Measurements from ENCODE around the gene ACER3. TPM values are rescaled to one million over a fixed set of nuclear protein-coding genes. Genes with fewer than 3 reads are reported as not detected.
"Not testable (repeated sequence)": the region's sequence is repeated elsewhere in the genome, so short reads cannot be mapped to it uniquely, and the experiment has no call there.

Gene ACER3
- total RNA-seq, 2 donors from 2014 or later: 7.6 to 10.2 TPM

GRCh38 chr11:77038029-77038824, 177.5 kb downstream of the ACER3 start:
- peak overlapping the region; percentile 94 for H3K4me3 Mint-ChIP-seq
- peaks cover 9% of the 10 kb centered on the region for H3K4me1 Mint-ChIP-seq
- H3K27me3 Mint-ChIP-seq: peaks cover 49% of the 10 kb centered on the region
- no peak overlapping the region for H3K27ac Mint-ChIP-seq
- H3K9me3 ChIP-seq (ENCODE audit: control insufficient read depth, low read length, poor library complexity, severe bottlenecking): no peaks in the 10 kb centered on the region
- ATAC-seq (no peak), DNase-seq (no peak)
- peaks cover 8% of the 10 kb centered on the region for H3K36me3 Mint-ChIP-seq (ENCODE audit: low read depth)

- Mint-ChIP-seq H3K36me3 (ENCODE audit: low read depth) (peaks cover 8% of the 10 kb centered on the region), H3K27me3 (peaks cover 49% of the 10 kb centered on the region), H3K4me1 (peaks cover 9% of the 10 kb centered on the region), H3K27ac (no peak overlapping the region), H3K4me3 (peak overlapping the region; percentile 94)
- no peaks in the 10 kb centered on the region for H3K9me3 ChIP-seq (ENCODE audit: control insufficient read depth, low read length, poor library complexity, severe bottlenecking)
- ATAC-seq (no peak), DNase-seq (no peak)
Measured at GRCh38 chr11:77038825-77039326, 178.2 kb downstream of the ACER3 start.

- Mint-ChIP-seq H3K27ac (no peak overlapping the region), H3K27me3 (peaks cover 47% of the 10 kb centered on the region), H3K36me3 (ENCODE audit: low read depth) (peaks cover 8% of the 10 kb centered on the region), H3K4me1 (peaks cover 9% of the 10 kb centered on the region), H3K4me3 (peak overlapping the region; percentile 94)
- H3K9me3 ChIP-seq (ENCODE audit: control insufficient read depth, low read length, poor library complexity, severe bottlenecking): no peaks in the 10 kb centered on the region
- no peak for DNase-seq
- peak; percentile 42 for ATAC-seq
Measured at GRCh38 chr11:77039491-77040400, 179.0 kb downstream of the ACER3 start.

DNA sequence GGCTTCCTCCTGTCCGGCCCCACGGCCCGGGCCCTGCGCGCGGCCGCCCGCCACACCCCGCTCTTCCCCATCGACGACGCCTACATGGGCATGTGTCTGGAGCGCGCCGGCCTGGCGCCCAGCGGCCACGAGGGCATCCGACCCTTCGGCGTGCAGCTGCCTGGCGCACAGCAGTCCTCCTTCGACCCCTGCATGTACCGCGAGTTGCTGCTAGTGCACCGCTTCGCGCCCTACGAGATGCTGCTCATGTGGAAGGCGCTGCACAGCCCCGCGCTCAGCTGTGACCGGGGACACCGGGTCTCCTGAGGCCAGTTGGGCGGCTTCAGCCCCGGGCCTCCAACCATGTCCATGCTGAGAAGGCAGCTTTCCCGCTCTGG, 179.7 kb downstream of the ACER3 start:
- peaks cover 42% of the 10 kb centered on the region for H3K27me3 Mint-ChIP-seq
- H3K9me3 ChIP-seq (ENCODE audit: control insufficient read depth, low read length, poor library complexity, severe bottlenecking): no peaks in the 10 kb centered on the region
- peaks cover 10% of the 10 kb centered on the region for H3K4me1 Mint-ChIP-seq
- DNase-seq (no peak), ATAC-seq (no peak)
- no peak overlapping the region for H3K4me3 Mint-ChIP-seq
- H3K36me3 Mint-ChIP-seq (ENCODE audit: low read depth): peaks cover 8% of the 10 kb centered on the region
- no peak overlapping the region for H3K27ac Mint-ChIP-seq

GRCh38 chr11:77040889-77041288, 180.2 kb downstream of the ACER3 start:
- peaks cover 47% of the 10 kb centered on the region for H3K27me3 Mint-ChIP-seq
- no peaks in the 10 kb centered on the region for H3K9me3 ChIP-seq (ENCODE audit: control insufficient read depth, low read length, poor library complexity, severe bottlenecking)
- peaks cover 14% of the 10 kb centered on the region for H3K4me1 Mint-ChIP-seq
- peaks cover 8% of the 10 kb centered on the region for H3K36me3 Mint-ChIP-seq (ENCODE audit: low read depth)
- no peak overlapping the region for H3K27ac Mint-ChIP-seq
- H3K4me3 Mint-ChIP-seq: peak overlapping the region; percentile 10
- no peak for DNase-seq
- ATAC-seq: no peak

DNA sequence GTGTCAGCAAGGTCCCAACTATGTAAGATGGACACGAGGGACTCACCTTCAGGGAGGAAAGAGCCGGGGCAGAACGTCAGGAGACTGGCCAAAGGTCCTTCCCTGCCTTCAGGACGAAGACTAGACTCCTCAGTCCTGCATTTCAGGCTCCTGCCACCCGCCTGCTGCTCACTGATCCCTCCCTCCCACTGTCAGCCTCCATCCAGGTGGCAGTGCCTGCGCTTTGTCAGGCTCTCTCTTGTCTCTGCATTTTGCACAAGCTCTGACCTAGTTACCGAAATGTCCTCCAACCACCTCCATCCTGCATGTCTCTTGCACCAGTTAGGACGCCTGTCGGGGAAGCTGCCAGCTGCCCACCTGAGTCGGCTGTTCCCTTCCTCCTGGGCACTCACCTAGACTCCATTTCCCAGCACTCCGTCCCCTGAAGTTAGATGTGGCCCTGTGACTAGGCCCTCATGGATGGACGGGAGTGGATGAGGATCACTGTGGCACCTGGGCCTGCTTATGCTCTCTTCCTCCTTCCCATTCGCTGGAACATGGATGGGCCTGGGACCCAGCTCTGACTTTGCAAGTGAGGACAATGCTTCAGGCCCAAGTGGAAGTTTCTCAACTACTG, 181.5 kb downstream of the ACER3 start:
- peaks cover 39% of the 10 kb centered on the region for H3K27me3 Mint-ChIP-seq
- no peak for ATAC-seq

GRCh38 chr11:77044356-77044755, 183.6 kb downstream of the ACER3 start:
- Mint-ChIP-seq H3K36me3 (ENCODE audit: low read depth) (no peaks in the 10 kb centered on the region), H3K27ac (no peak overlapping the region), H3K4me1 (peaks cover 14% of the 10 kb centered on the region), H3K27me3 (peaks cover 21% of the 10 kb centered on the region), H3K4me3 (no peak overlapping the region)
- no peak for DNase-seq
- H3K9me3 ChIP-seq (ENCODE audit: control insufficient read depth, low read length, poor library complexity, severe bottlenecking): no peaks in the 10 kb centered on the region
- ATAC-seq: no peak

More for the DNA sequence above, 181.5 kb downstream of the ACER3 start:
- Mint-ChIP-seq H3K4me1 (peaks cover 21% of the 10 kb centered on the region), H3K36me3 (ENCODE audit: low read depth) (peaks cover 4% of the 10 kb centered on the region), H3K4me3 (no peak overlapping the region), H3K27ac (no peak overlapping the region)
- no peak for DNase-seq
- no peaks in the 10 kb centered on the region for H3K9me3 ChIP-seq (ENCODE audit: control insufficient read depth, low read length, poor library complexity, severe bottlenecking)

DNA sequence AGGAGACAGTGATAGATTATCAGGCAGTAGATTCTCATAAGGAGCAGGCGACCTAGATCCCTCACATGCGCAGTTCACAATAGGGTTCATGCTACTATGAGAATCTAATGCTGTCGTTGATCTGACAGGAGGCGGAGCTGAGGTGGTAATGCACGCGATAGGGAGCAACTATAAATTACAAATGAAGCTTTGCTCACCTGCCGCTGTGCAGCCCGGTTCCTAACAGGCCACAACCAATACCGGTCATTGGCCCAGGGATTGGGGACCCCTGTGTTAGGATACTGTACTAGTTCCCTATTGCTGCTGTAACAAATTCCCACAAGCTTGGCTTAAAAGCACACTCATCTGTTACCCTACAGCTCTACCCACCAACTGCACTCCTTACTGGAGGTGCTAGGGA, 184.2 kb downstream of the ACER3 start:
- Mint-ChIP-seq H3K4me3 (no peak overlapping the region), H3K36me3 (ENCODE audit: low read depth) (no peaks in the 10 kb centered on the region), H3K27ac (no peak overlapping the region), H3K27me3 (peaks cover 21% of the 10 kb centered on the region), H3K4me1 (peaks cover 14% of the 10 kb centered on the region)
- DNase-seq: no peak
- no peaks in the 10 kb centered on the region for H3K9me3 ChIP-seq (ENCODE audit: control insufficient read depth, low read length, poor library complexity, severe bottlenecking)
- ATAC-seq: no peak

- DNase-seq: peak; percentile 42 to 53 (median 44)
- Mint-ChIP-seq H3K27ac (peak overlapping the region; percentile 87), H3K4me3 (peak overlapping the region; percentile 57), H3K4me1 (peaks cover 14% of the 10 kb centered on the region), H3K27me3 (peaks cover 14% of the 10 kb centered on the region), H3K36me3 (ENCODE audit: low read depth) (no peaks in the 10 kb centered on the region)
- H3K9me3 ChIP-seq (ENCODE audit: control insufficient read depth, low read length, poor library complexity, severe bottlenecking): no peaks in the 10 kb centered on the region
- peak; percentile 49 for ATAC-seq
Measured at GRCh38 chr11:77046060-77046501, 185.4 kb downstream of the ACER3 start.

- peak overlapping the region; percentile 85 for H3K4me3 Mint-ChIP-seq
- peak; percentile 39 to 66 (median 60) for DNase-seq
- H3K27ac Mint-ChIP-seq: peak overlapping the region; percentile 87
- ATAC-seq: peak; percentile 88
- no peaks in the 10 kb centered on the region for H3K9me3 ChIP-seq (ENCODE audit: control insufficient read depth, low read length, poor library complexity, severe bottlenecking)
- peaks cover 9% of the 10 kb centered on the region for H3K27me3 Mint-ChIP-seq
- H3K4me1 Mint-ChIP-seq: peaks cover 14% of the 10 kb centered on the region
- H3K36me3 Mint-ChIP-seq (ENCODE audit: low read depth): no peaks in the 10 kb centered on the region
Measured at GRCh38 chr11:77047007-77047927, 186.5 kb downstream of the ACER3 start.

- peak overlapping the region; percentile 87 for H3K27ac Mint-ChIP-seq
- not testable (repeated sequence) for ATAC-seq
Measured at GRCh38 chr11:77047928-77048446, 187.3 kb downstream of the ACER3 start.

GRCh38 chr11:77049026-77049425, 188.3 kb downstream of the ACER3 start:
- no peak for ATAC-seq
- Mint-ChIP-seq H3K27ac (no peak overlapping the region), H3K4me3 (no peak overlapping the region), H3K36me3 (ENCODE audit: low read depth) (no peaks in the 10 kb centered on the region), H3K4me1 (peaks cover 14% of the 10 kb centered on the region), H3K27me3 (peaks cover 9% of the 10 kb centered on the region)
- no peak for DNase-seq
- H3K9me3 ChIP-seq (ENCODE audit: control insufficient read depth, low read length, poor library complexity, severe bottlenecking): no peaks in the 10 kb centered on the region

More at GRCh38 chr11:77047928-77048446, 187.3 kb downstream of the ACER3 start:
- not testable (repeated sequence) for H3K27me3 Mint-ChIP-seq; H3K9me3 ChIP-seq (ENCODE audit: control insufficient read depth, low read length, poor library complexity, severe bottlenecking); H3K4me3 Mint-ChIP-seq; DNase-seq; H3K36me3 Mint-ChIP-seq (ENCODE audit: low read depth)
- H3K4me1 Mint-ChIP-seq: peaks cover 14% of the 10 kb centered on the region

All from T-helper 17 cell (primary cell).